K562 (cell line): ENCODE data around the gene VSIG1. TPM values are rescaled to one million over a fixed set of nuclear protein-coding genes. Genes with fewer than 3 reads are reported as not detected.

Experiments
- CXXC5 ChIP-seq: fragments of 250-450 bp; sonication (Bioruptor Pico); IDR thresholded peaks from 2 replicates; pipeline ENCODE4 v1.8.0; 2022; ENCODE audit warnings: inconsistent platforms, mild to moderate bottlenecking, moderate library complexity
- E2F8 ChIP-seq: fragments of 450-650 bp; IDR thresholded peaks from 2 replicates; pipeline ENCODE4 v1.7.1; 2018; ENCODE audit warnings: mild to moderate bottlenecking, low read depth; ENCODE audit not compliant: partially characterized antibody
- SP1 ChIP-seq: sonication (generic); formaldehyde crosslinking; IDR thresholded peaks from 2 replicates; pipeline ENCODE4 v1.8.1; 2022; ENCODE audit warnings: mild to moderate bottlenecking, missing genetic modification reagents
- SRSF3 ChIP-seq: fragments of 200-400 bp; formaldehyde crosslinking; IDR thresholded peaks from 2 replicates; pipeline ENCODE4 v1.6.1; 2016; ENCODE audit warnings: mild to moderate bottlenecking, low read length, moderate library complexity; ENCODE audit not compliant: insufficient read depth
- ZBTB40 ChIP-seq, 2 experiments: fragments of 450-650 bp in 1 of 2; sonication (generic) in 1 of 2; formaldehyde crosslinking in 1 of 2; IDR thresholded peaks; 2 replicates each; pipeline versions ENCODE4 v1.7.1 to v1.9.0; 2016 to 2022; ENCODE audit warnings: inconsistent platforms in 1 of 2, mild to moderate bottlenecking in 1 of 2, missing genetic modification reagents in 1 of 2
- polyA plus RNA-seq, 8 experiments: library from polyadenylated mRNA; depleted of rRNA in 4 of 8; stranded (reverse) in 5 of 8; unstranded in 3 of 8; fragments of >200 nt; fragmentation: Nextera tagmentation in 2 of 8; fragmentation: Illumina TruSeq in 1 of 8; extraction: Ambion mirVana in 2 of 8; extraction: Trizol in 1 of 8; gene quantifications; 2 replicates each; pipeline versions ENCODE4 v1.2.1 to v1.2.3, GENCODE V29; 2011 to 2014; ENCODE audit warnings: inconsistent platforms in 1 of 8, missing spikeins in 1 of 8
- total RNA-seq, 7 experiments: library from RNA; depleted of rRNA in 6 of 7; stranded (reverse); fragments of >200 nt in 6 of 7; fragmentation: Illumina TruSeq in 2 of 7; extraction: Trizol in 2 of 7; gene quantifications; 2 replicates each; pipeline versions ENCODE4 v1.2.1 to v1.2.3, GENCODE V29; 2011 to 2021; ENCODE audit warnings: low replicate concordance in 1 of 7

The VSIG1 gene
- total and polyA plus RNA-seq, 9 of the 15 experiments (the other 6 are each of a cell fraction or from before 2014, with no cell fraction given) = not detected

DNA sequence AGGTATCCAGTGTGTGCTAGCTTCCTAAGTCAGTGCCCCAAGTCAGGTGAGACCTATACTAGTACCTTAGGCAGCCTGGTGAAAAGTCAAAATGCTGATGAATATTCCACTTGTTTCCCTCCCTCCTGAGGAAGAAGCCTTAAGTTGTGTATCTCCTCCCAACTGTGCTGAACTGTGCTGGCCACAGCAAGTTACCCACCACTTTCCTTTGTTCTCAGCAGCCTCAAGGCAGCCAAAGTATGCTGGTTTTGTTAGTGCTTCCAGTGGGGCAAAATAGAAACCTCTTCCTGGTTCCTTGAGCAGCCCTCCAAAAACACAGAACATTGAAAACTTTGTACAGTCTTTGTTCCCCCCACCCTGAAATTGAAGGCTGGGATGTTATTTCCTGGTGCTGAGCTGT is 60.6 kb downstream of the VSIG1 start (continued):
- no peak for TF ChIP-seq ZBTB40 (IDR thresholded peaks at IDR 0.05)
- no peak for TF ChIP-seq ZBTB40 (CRISPR knock-in tag; IDR thresholded peaks at IDR 0.05)
- TF ChIP-seq SRSF3 = no peak
- TF ChIP-seq CXXC5 (CRISPR knock-in tag) = no peak
- TF ChIP-seq E2F8 = no peak
- no peak for TF ChIP-seq SP1 (CRISPR knock-in tag)
